GM12864 (cell line): Measurements from ENCODE around the gene HLA-DOB.

ENCODE experiments used
- DNase-seq: peaks from one replicate; pipeline ENCODE4 v3.0.0-alpha.2; 2011; ENCODE audit warnings: low read depth
- H3K4me3 ChIP-seq: 2 replicates; pipeline ENCODE4 v1.5.1; 2011; ENCODE audit warnings: mild to moderate bottlenecking, low read depth, low read length, control low read depth
- TF ChIP-seq, protein P1 (sequence below): IDR thresholded peaks from 2 replicates; pipeline ENCODE4 v1.5.1; 2011; ENCODE audit warnings: low read depth, mild to moderate bottlenecking, moderate library complexity, low read length, control low read depth, inconsistent platforms; ENCODE audit errors: missing control alignments

The HLA-DOB gene

GRCh38 chr6:32855467-32856174, 38.8 kb upstream of the HLA-DOB start:
- H3K4me3 ChIP-seq, result peak overlapping the region; percentile 98
- TF ChIP-seq, protein P1, sequence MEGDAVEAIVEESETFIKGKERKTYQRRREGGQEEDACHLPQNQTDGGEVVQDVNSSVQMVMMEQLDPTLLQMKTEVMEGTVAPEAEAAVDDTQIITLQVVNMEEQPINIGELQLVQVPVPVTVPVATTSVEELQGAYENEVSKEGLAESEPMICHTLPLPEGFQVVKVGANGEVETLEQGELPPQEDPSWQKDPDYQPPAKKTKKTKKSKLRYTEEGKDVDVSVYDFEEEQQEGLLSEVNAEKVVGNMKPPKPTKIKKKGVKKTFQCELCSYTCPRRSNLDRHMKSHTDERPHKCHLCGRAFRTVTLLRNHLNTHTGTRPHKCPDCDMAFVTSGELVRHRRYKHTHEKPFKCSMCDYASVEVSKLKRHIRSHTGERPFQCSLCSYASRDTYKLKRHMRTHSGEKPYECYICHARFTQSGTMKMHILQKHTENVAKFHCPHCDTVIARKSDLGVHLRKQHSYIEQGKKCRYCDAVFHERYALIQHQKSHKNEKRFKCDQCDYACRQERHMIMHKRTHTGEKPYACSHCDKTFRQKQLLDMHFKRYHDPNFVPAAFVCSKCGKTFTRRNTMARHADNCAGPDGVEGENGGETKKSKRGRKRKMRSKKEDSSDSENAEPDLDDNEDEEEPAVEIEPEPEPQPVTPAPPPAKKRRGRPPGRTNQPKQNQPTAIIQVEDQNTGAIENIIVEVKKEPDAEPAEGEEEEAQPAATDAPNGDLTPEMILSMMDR, result no peak
- DNase-seq, result no peak

DNA sequence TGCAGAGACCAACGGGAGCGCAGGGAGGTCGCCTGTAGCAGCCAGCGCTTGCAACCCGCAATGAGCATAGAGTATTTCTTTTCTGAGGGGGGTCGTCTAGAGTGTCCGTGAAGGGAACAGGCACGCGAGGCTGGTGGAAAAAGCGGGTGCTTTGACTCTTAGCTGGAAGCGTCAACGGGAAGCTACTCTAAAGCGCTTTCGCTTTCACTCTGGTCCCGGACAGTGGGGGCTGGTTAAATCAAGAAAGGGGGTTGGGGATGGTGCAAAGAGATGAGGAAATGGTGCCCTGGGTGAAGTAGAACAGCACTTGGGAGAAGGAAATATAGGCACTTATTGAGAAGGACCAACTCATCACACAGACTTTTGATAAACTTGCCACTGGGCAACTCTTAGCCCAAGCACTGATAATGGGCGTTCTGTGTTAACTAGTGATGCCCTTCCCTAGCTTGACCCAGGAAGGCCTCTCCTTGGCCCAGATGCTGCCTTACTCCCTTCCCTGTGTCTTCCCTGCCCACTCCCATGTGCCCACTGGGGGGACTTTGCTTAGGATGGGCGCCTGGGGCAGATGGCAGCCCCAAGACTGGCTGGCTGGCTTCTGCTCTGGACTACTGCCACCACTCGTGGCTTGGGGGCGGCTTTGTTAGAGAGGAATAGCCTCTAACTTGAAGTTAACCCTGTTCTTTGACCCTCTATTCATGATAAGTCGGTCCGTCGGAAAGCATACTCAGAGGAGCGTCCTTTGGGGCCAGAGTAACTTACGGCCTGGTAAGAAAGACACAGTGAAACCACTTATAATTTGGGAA, 37.8 kb upstream of the HLA-DOB start:
- H3K4me3 ChIP-seq, result peak overlapping the region; percentile 98
- DNase-seq, result no peak
- TF ChIP-seq, protein P1, result no peak

DNA sequence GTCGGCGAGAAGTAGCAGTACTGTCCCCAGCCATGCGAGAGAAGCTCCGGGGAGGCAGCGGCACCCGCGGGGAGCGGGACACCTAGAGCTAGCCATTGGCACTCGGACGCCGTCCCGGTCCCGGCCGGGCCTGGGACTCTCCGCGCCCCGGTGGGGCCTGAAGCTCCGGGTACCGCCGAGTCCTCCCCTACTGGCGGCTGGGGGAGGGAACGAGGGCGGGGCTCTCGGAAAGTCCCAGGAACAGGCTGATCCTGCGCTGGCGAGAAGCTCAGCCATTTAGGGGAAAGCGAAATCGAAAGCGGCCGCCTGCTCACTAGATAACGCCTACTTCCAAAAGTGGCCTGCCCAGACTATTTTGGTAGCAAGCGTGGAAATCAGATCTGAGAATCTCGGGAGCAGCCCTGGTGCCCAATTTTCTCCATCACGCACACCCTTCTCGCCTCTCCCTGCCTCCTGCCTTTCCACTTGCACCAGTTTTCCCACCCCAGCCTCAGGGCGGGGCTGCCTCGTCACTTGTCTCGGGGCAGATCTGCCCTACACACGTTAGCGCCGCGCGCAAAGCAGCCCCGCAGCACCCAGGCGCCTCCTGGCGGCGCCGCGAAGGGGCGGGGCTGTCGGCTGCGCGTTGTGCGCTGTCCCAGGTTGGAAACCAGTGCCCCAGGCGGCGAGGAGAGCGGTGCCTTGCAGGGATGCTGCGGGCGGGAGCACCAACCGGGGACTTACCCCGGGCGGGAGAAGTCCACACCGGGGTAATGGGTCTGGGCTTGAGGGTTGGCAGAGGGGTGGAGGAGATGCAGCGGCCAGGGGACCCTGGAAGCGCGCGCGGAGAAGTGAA, 37.0 kb upstream of the HLA-DOB start, which contains the start of the genes PSMB9 and TAP1:
Gene PSMB9 (plus strand): TSS at position 652 of the 835 bp plus-strand sequence. CDS start 38 bp downstream, at position 690.
Gene TAP1 (minus strand): TSS at position 164 of the 835 bp plus-strand sequence. CDS start 68 bp downstream, at position 96.
- DNase-seq, result no peak
- H3K4me3 ChIP-seq, result peak within 1 kb of the TSS; percentile 98
- TF ChIP-seq, protein P1, result peak; percentile 77

GRCh38 chr6:32852844-32853540, 36.2 kb upstream of the HLA-DOB start:
- DNase-seq, result no peak
- TF ChIP-seq, protein P1, result no peak

GRCh38 chr6:32852018-32852843, 35.4 kb upstream of the HLA-DOB start:
- TF ChIP-seq, protein P1, result no peak
- DNase-seq, result no peak

More at GRCh38 chr6:32852844-32853540, 36.2 kb upstream of the HLA-DOB start:
- H3K4me3 ChIP-seq, result peak overlapping the region; percentile 98

More at GRCh38 chr6:32852018-32852843, 35.4 kb upstream of the HLA-DOB start:
- peak overlapping the region; percentile 98 for H3K4me3 ChIP-seq
